ENCODE data around the gene DSCAML1.
"Not testable (repeated sequence)": the region's sequence is repeated elsewhere in the genome, so short reads cannot be mapped to it uniquely, and the experiment has no call there.

The DSCAML1 gene

GRCh38 chr11:117418737-117419481 lies 378.1 kb downstream of the DSCAML1 start:
- no peak for DNase-seq

- DNase-seq, result no peak
These were observed 379.2 kb downstream of the DSCAML1 start for GRCh38 chr11:117417856-117418255.

DNA sequence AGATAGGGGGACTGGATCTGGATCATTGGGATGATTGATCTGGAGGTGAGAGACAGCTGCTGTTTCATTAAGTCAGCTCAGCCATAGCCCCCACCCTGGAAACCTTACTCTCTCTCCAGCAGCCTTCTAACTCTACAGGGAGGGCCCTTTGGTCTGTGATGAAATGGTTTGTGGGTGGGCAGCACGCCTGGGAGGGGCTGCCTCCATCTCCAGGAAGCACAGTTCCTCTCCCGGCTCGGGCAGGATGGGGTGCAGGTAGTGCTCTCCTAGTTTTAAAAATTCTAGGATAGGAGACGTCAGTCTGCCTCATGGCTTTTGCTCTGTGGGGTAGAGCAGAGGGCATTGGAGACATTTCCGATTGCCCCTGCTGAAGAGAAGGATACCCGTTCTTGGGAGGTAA lies 379.7 kb downstream of the DSCAML1 start:
- DNase-seq, result no peak

GRCh38 chr11:117415358-117415896 lies 381.6 kb downstream of the DSCAML1 start:
- no peak for DNase-seq

- DNase-seq, result no peak
These were observed 382.3 kb downstream of the DSCAML1 start for GRCh38 chr11:117414724-117415123.

- no peak for DNase-seq
These were observed 383.4 kb downstream of the DSCAML1 start for GRCh38 chr11:117413616-117414015.

DNA sequence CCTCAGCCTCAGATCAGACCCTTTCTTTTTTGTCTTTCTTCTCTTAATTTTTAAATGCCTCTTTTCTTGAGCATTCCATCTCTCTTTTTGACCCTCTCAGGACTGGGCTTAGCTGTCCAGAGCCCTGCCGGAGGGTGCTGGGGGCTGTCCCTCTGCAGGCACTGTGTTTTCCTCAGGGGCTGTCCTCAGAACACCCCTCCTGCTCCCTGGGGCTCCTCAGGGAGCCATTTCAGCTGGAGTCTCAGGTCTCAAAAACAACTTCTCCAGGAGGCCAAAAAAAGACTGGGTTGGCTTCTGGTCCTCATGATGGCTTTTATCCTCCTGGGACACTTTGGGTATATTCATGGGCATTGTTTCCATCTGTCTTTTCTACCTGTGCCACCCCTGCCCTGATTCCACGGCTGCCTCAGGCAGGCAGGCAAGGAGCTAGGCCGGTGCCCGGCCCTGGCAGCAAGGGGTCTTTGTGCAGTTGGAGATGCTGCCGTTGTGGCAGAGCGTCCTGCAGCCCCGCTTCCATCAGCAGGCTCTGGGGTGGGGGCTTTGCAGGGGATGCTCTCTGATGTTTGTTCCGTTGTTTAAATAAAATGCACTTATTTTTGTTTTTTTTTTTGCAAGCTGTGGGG lies 384.3 kb downstream of the DSCAML1 start:
- no peak for DNase-seq

- no peak for DNase-seq
These were observed 384.8 kb downstream of the DSCAML1 start for GRCh38 chr11:117412176-117412575.

- no peak for DNase-seq
These were observed 385.3 kb downstream of the DSCAML1 start for GRCh38 chr11:117411736-117412135.

- DNase-seq, result no peak
These were observed 385.9 kb downstream of the DSCAML1 start for GRCh38 chr11:117410861-117411710.

DNA sequence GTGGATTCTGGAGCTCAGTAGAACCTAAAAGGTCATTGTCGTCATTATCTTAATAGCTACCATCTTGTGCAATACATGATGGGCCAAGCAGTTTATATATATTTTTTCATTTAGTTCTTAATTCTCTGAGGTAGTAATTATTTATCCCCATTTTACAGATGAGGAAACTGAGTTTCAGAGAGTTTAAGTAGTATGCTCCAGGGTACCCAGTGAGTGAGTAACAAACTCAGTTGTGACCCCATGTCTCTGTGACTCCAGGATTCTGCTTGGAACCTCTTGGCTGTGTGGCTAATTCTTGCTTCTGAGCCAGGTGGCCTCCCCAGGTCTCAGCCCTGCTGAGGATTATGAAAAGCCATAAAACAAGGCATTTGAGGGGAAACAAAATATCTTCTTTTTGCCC lies 386.8 kb downstream of the DSCAML1 start:
- no peak for DNase-seq

DNA sequence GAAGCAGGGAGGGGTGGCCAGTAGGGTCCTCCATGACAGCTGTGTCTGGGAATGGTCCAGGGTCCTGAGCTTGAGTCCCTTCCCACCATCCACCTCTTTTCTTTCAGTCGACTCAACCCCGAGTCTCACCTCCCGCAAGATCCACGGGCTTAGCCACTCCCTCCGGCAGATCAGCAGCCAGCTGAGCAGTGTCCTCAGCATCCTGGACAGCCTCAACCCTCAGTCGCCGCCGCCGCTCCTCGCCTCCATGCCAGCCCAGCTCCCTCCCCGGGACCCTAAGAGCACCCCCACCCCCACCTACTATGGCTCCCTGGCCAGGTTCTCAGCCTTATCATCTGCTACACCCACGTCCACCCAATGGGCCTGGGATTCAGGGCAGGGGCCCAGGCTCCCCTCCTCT lies 387.5 kb downstream of the DSCAML1 start:
- no peak for DNase-seq

- DNase-seq, result no peak
These were observed 388.7 kb downstream of the DSCAML1 start for GRCh38 chr11:117408356-117408755.

DNA sequence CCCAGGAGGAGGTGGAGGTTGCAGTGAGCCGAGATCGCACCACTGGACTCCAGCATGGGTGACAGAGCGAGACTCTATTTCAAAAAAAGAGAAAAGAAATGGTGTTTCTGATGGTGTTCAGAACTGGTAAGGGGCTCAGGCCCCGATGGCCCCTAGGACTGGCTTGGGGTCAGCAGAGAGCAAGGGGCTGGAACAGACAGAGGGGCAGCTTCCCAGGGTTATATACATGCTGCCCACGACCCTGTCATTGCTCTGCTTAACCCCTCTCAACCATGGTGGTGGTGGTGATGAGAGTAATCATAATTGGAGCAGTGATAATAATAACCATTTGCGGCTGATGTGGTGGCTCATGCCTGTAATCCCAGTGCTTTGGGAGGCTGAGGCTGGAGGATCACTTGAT lies 390.0 kb downstream of the DSCAML1 start:
- no peak for DNase-seq

GRCh38 chr11:117405898-117406297 lies 391.1 kb downstream of the DSCAML1 start:
- DNase-seq, result not testable (repeated sequence)

GRCh38 chr11:117399100-117399840 lies 397.7 kb downstream of the DSCAML1 start:
- not testable (repeated sequence) for DNase-seq

- DNase-seq, result not testable (repeated sequence)
These were observed 398.4 kb downstream of the DSCAML1 start for GRCh38 chr11:117398618-117399017.

DNA sequence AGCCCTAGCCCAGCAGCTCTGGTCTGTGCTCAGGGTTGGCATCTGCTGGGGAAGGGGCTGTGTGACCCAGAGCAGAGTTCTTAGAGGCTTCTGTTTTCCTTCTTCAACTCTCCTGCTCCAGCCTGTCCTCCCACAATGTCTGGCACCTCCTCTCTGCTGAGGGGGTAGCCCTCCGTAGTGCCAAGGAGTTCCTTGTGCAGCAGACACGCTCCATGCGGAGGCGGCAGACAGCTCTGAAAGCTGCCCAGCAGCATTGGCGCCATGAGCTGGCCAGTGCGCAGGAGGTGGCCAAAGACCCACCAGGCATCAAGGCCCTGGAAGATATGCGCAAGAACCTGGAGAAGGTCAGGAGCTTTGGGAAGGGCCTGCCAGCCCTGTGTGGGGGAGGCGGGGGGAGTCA lies 400.0 kb downstream of the DSCAML1 start:
- DNase-seq, result no peak

DNA sequence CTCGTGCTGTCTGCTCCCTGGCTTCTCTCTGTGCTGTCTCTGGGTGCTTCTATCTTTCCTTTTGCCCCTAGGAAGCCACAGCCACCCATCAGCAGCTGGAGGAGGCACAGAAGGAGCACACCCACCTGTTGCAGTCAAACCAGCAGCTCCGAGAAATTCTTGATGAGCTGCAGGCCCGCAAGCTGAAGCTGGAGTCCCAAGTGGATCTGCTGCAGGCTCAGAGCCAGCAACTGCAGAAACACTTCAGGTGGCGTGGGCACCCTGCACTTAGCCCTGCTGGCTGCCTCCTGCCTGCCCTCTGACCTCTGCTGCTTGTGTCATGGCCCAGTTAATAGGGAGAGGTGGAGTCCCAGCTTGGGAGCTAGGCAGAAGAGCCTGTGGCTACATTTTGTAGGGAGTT lies 401.5 kb downstream of the DSCAML1 start:
- DNase-seq, result no peak

DNA sequence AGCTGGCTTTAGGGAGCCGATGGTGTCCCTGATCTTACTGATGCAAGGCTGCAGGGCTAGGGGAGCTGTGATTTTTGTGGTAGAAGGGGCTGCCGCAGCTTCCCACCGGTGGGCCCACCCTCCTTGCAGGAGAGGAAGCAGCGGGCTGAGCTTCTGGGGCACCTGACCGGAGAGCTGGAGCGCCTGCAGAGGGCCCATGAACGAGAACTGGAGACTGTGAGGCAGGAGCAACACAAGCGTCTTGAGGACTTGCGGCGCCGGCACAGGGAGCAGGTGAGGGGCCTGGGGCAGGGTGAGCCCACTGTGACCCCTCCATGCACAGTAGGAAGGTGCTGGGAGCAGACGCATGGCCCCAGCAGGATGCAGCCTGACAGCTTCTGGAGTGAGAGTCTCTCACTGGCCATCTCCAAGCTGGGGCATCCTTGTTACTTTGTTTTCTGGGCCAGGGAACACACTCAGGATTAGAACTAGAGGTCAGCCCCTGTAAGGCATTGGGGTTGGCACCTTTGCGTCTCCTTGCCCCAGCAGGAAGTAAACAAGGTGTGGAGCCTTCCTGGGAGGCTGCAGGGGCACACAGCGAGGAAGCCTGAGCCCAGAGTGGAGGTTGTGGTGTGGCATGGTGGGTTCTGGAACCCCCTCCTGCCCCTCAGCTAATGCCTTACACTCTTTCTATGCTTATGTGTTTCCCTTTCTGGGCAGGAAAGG lies 402.6 kb downstream of the DSCAML1 start:
- no peak for DNase-seq

GRCh38 chr11:117392979-117393378 lies 404.0 kb downstream of the DSCAML1 start:
- DNase-seq, result no peak

All from stimulated activated CD8-positive, alpha-beta memory T cell treated with anti-CD3 and anti-CD28 coated beads, Interleukin-4, amount 100 ng/mL, for 48 hours (primary cell).